Measurements from ENCODE around the gene PRDX2. TPM values are rescaled to one million over a fixed set of nuclear protein-coding genes. Genes with fewer than 3 reads are reported as not detected.

Gene PRDX2
- total RNA-seq, 2 experiments from 2014 or later, result 357 to 399 TPM

Small RNA genes within 50 kb of the gene (microRNA-seq; reads per million reads assigned to microRNA genes)
- gene MIR5684 (ENCODE audit: borderline replicate concordance), result not detected

Small RNA genes within 50 kb of the gene (small RNA-seq; reads per million reads assigned to genes)
- gene MIR5684, result not detected

Other genes with a start within 250 kb of the PRDX2 start
- gene ZNF490, start 191.0 kb downstream of the PRDX2 start, total RNA-seq (2014; rRNA removed; shearing (Covaris generic)), result 6.3 and 8.6 TPM in 2 replicates
- 8.1 and 11.2 TPM in 2 replicates for gene ZNF490, start 191.0 kb downstream of the PRDX2 start, total RNA-seq (2022)
- 5.3 and 7.8 TPM in 2 replicates for gene ZNF791, start 190.9 kb downstream of the PRDX2 start, total RNA-seq (2014; rRNA removed; shearing (Covaris generic))
- 17.1 and 18.2 TPM in 2 replicates for gene ZNF791, start 190.9 kb downstream of the PRDX2 start, total RNA-seq (2022)
- gene MAN2B1, start 135.1 kb downstream of the PRDX2 start, total RNA-seq (2014; rRNA removed; shearing (Covaris generic)), result 18.3 and 29.1 TPM in 2 replicates
- gene MAN2B1, start 135.1 kb downstream of the PRDX2 start, total RNA-seq (2022), result 88.2 and 88.7 TPM in 2 replicates
- 17.0 and 21.1 TPM in 2 replicates for gene WDR83, start 135.0 kb downstream of the PRDX2 start, total RNA-seq (2014; rRNA removed; shearing (Covaris generic))
- 14.0 and 15.9 TPM in 2 replicates for gene WDR83, start 135.0 kb downstream of the PRDX2 start, total RNA-seq (2022)
- gene DHPS, start 119.9 kb downstream of the PRDX2 start, total RNA-seq (2014; rRNA removed; shearing (Covaris generic)), result 91.2 and 102 TPM in 2 replicates
- gene DHPS, start 119.9 kb downstream of the PRDX2 start, total RNA-seq (2022), result 101 and 122 TPM in 2 replicates
- not detected in 2 replicates for gene GNG14, start 113.8 kb downstream of the PRDX2 start, total RNA-seq (2014; rRNA removed; shearing (Covaris generic))
- 0.93 TPM in 1 of 2 replicates, not detected in the other for gene GNG14, start 113.8 kb downstream of the PRDX2 start, total RNA-seq (2022)
- gene FBXW9, start 105.2 kb downstream of the PRDX2 start, total RNA-seq (2014; rRNA removed; shearing (Covaris generic)), result 10.6 and 11.5 TPM in 2 replicates
- gene FBXW9, start 105.2 kb downstream of the PRDX2 start, total RNA-seq (2022), result 10.8 and 11.0 TPM in 2 replicates
- 42.6 and 47.3 TPM in 2 replicates for gene TNPO2, start 77.9 kb downstream of the PRDX2 start, total RNA-seq (2014; rRNA removed; shearing (Covaris generic))
- 112 and 120 TPM in 2 replicates for gene TNPO2, start 77.9 kb downstream of the PRDX2 start, total RNA-seq (2022)
- gene TRIR, start 67.1 kb downstream of the PRDX2 start, total RNA-seq (2014; rRNA removed; shearing (Covaris generic)), result 322 and 336 TPM in 2 replicates
- 211 and 219 TPM in 2 replicates for gene TRIR, start 67.1 kb downstream of the PRDX2 start, total RNA-seq (2022)
- gene GET3, start 64.3 kb downstream of the PRDX2 start, total RNA-seq (2014; rRNA removed; shearing (Covaris generic)), result 40.5 and 48.8 TPM in 2 replicates
- 29.1 and 34.3 TPM in 2 replicates for gene GET3, start 64.3 kb downstream of the PRDX2 start, total RNA-seq (2022)
- 0.10 TPM in 1 of 2 replicates, not detected in the other for gene BEST2, start 50.0 kb downstream of the PRDX2 start, total RNA-seq (2014; rRNA removed; shearing (Covaris generic))
- gene BEST2, start 50.0 kb downstream of the PRDX2 start, total RNA-seq (2022), result not detected in 2 replicates
- 7.4 and 9.1 TPM in 2 replicates for gene HOOK2, start 26.2 kb downstream of the PRDX2 start, total RNA-seq (2014; rRNA removed; shearing (Covaris generic))
- gene HOOK2, start 26.2 kb downstream of the PRDX2 start, total RNA-seq (2022), result 28.8 and 29.4 TPM in 2 replicates
- 43.7 and 45.5 TPM in 2 replicates for gene JUNB, start 10.3 kb downstream of the PRDX2 start, total RNA-seq (2014; rRNA removed; shearing (Covaris generic))
- 31.8 TPM in 2 replicates for gene JUNB, start 10.3 kb downstream of the PRDX2 start, total RNA-seq (2022)
- gene THSD8, start 269 bp upstream of the PRDX2 start, total RNA-seq (2014; rRNA removed; shearing (Covaris generic)), result not detected in 2 replicates
- gene THSD8, start 269 bp upstream of the PRDX2 start, total RNA-seq (2022), result 42.7 and 42.8 TPM in 2 replicates
- gene RNASEH2A, start 4.8 kb upstream of the PRDX2 start, total RNA-seq (2014; rRNA removed; shearing (Covaris generic)), result 115 and 130 TPM in 2 replicates
- gene RNASEH2A, start 4.8 kb upstream of the PRDX2 start, total RNA-seq (2022), result 86.0 and 90.5 TPM in 2 replicates
- gene RTBDN, start 32.8 kb upstream of the PRDX2 start, total RNA-seq (2014; rRNA removed; shearing (Covaris generic)), result not detected in 2 replicates
- 0.94 and 1.2 TPM in 2 replicates for gene RTBDN, start 32.8 kb upstream of the PRDX2 start, total RNA-seq (2022)
- gene MAST1, start 36.7 kb upstream of the PRDX2 start, total RNA-seq (2014; rRNA removed; shearing (Covaris generic)), result 5.5 and 9.1 TPM in 2 replicates
- 21.1 and 23.4 TPM in 2 replicates for gene MAST1, start 36.7 kb upstream of the PRDX2 start, total RNA-seq (2022)
- 28.3 and 32.4 TPM in 2 replicates for gene DNASE2, start 79.6 kb upstream of the PRDX2 start, total RNA-seq (2014; rRNA removed; shearing (Covaris generic))
- gene DNASE2, start 79.6 kb upstream of the PRDX2 start, total RNA-seq (2022), result 32.8 and 33.7 TPM in 2 replicates
- gene KLF1, start 85.4 kb upstream of the PRDX2 start, total RNA-seq (2014; rRNA removed; shearing (Covaris generic)), result 0.16 and 0.28 TPM in 2 replicates
- gene KLF1, start 85.4 kb upstream of the PRDX2 start, total RNA-seq (2022), result not detected in 2 replicates
- 31.5 and 40.7 TPM in 2 replicates for gene GCDH, start 89.4 kb upstream of the PRDX2 start, total RNA-seq (2014; rRNA removed; shearing (Covaris generic))
- gene GCDH, start 89.4 kb upstream of the PRDX2 start, total RNA-seq (2022), result 43.8 and 48.7 TPM in 2 replicates
- gene SYCE2, start 117.5 kb upstream of the PRDX2 start, total RNA-seq (2014; rRNA removed; shearing (Covaris generic)), result 6.8 and 8.7 TPM in 2 replicates
- 13.8 and 14.5 TPM in 2 replicates for gene SYCE2, start 117.5 kb upstream of the PRDX2 start, total RNA-seq (2022)
- gene FARSA, start 131.9 kb upstream of the PRDX2 start, total RNA-seq (2014; rRNA removed; shearing (Covaris generic)), result 96.1 and 135 TPM in 2 replicates
- 90.7 and 117 TPM in 2 replicates for gene FARSA, start 131.9 kb upstream of the PRDX2 start, total RNA-seq (2022)
- 1,039 and 1,069 TPM in 2 replicates for gene CALR, start 136.8 kb upstream of the PRDX2 start, total RNA-seq (2014; rRNA removed; shearing (Covaris generic))
- 398 and 581 TPM in 2 replicates for gene CALR, start 136.8 kb upstream of the PRDX2 start, total RNA-seq (2022)
- 237 and 243 TPM in 2 replicates for gene RAD23A, start 144.1 kb upstream of the PRDX2 start, total RNA-seq (2014; rRNA removed; shearing (Covaris generic))
- 171 and 183 TPM in 2 replicates for gene RAD23A, start 144.1 kb upstream of the PRDX2 start, total RNA-seq (2022)
- gene GADD45GIP1, start 155.4 kb upstream of the PRDX2 start, total RNA-seq (2014; rRNA removed; shearing (Covaris generic)), result 29.5 and 43.0 TPM in 2 replicates
- gene GADD45GIP1, start 155.4 kb upstream of the PRDX2 start, total RNA-seq (2022), result 24.7 and 32.4 TPM in 2 replicates
- gene DAND5, start 167.8 kb upstream of the PRDX2 start, total RNA-seq (2014; rRNA removed; shearing (Covaris generic)), result 0.06 and 0.18 TPM in 2 replicates
- gene DAND5, start 167.8 kb upstream of the PRDX2 start, total RNA-seq (2022), result 0.77 and 0.84 TPM in 2 replicates
- 0.03 and 0.16 TPM in 2 replicates for gene NFIX, start 193.7 kb upstream of the PRDX2 start, total RNA-seq (2014; rRNA removed; shearing (Covaris generic))
- 0.68 and 0.72 TPM in 2 replicates for gene NFIX, start 193.7 kb upstream of the PRDX2 start, total RNA-seq (2022)